GM21526 (cell line): Measurements from ENCODE around the gene DUSP21.
"Not testable (repeated sequence)": the region's sequence is repeated elsewhere in the genome, so short reads cannot be mapped to it uniquely, and the experiment has no call there.

ENCODE experiments used
- ATAC-seq: cut with Tn5 transposase; IDR thresholded peaks from one replicate; pipeline ENCODE4 v1.9.1; 2021; ENCODE audit warnings: moderate library complexity; ENCODE audit not compliant: unreplicated experiment, low FRiP score

Gene DUSP21

GRCh38 chrX:44843753-44844152 lies at the start of gene DUSP21:
TSS of gene DUSP21 (plus strand) at chrX:44844021. CDS start at chrX:44844133, 112 bp downstream.
- ATAC-seq: no peak

- ATAC-seq: no peak
Measured at GRCh38 chrX:44795945-44796450, 47.8 kb upstream of the DUSP21 start.

GRCh38 chrX:44802613-44803012 lies 41.2 kb upstream of the DUSP21 start:
- ATAC-seq: no peak

GRCh38 chrX:44815681-44816080 lies 28.1 kb upstream of the DUSP21 start:
- ATAC-seq: no peak

- no peak for ATAC-seq
Measured at GRCh38 chrX:44816367-44816766, 27.5 kb upstream of the DUSP21 start.

- ATAC-seq: no peak
Measured at GRCh38 chrX:44817029-44817428, 26.8 kb upstream of the DUSP21 start.

GRCh38 chrX:44822601-44823000 lies 21.2 kb upstream of the DUSP21 start:
- ATAC-seq: no peak

- ATAC-seq: not testable (repeated sequence)
Measured at GRCh38 chrX:44823193-44823592, 20.6 kb upstream of the DUSP21 start.

- no peak for ATAC-seq
Measured at GRCh38 chrX:44828008-44828605, 15.7 kb upstream of the DUSP21 start.

- no peak for ATAC-seq
Measured at GRCh38 chrX:44829832-44830231, 14.0 kb upstream of the DUSP21 start.

- ATAC-seq: no peak
Measured at GRCh38 chrX:44842550-44843317, 1.1 kb upstream of the DUSP21 start.

- ATAC-seq: no peak
Measured at GRCh38 chrX:44843318-44843702, 511 bp upstream of the DUSP21 start.

GRCh38 chrX:44844204-44844603 lies 383 bp downstream of the DUSP21 start:
- no peak for ATAC-seq

- not testable (repeated sequence) for ATAC-seq
Measured at GRCh38 chrX:44850891-44851290, 7.1 kb downstream of the DUSP21 start.

GRCh38 chrX:44871114-44871645 lies 27.4 kb downstream of the DUSP21 start:
- ATAC-seq: no peak

- peak; percentile 28 for ATAC-seq
Measured at GRCh38 chrX:44871931-44872820, 28.4 kb downstream of the DUSP21 start.

- peak; percentile 92 for ATAC-seq
Measured at GRCh38 chrX:44872821-44873414, 29.1 kb downstream of the DUSP21 start, which contains the start of gene KDM6A. TSS of gene KDM6A (plus strand) at chrX:44873188. CDS start at chrX:44873552, 364 bp downstream.

- ATAC-seq: peak; percentile 7
Measured at GRCh38 chrX:44873415-44874276, 29.8 kb downstream of the DUSP21 start.
